ENCODE measurements around the gene LSM14B. TPM values are rescaled to one million over a fixed set of nuclear protein-coding genes. Genes with fewer than 3 reads are reported as not detected.

Gene LSM14B
- total RNA-seq, 1 donor from 2014 or later: 85.8 TPM

DNA sequence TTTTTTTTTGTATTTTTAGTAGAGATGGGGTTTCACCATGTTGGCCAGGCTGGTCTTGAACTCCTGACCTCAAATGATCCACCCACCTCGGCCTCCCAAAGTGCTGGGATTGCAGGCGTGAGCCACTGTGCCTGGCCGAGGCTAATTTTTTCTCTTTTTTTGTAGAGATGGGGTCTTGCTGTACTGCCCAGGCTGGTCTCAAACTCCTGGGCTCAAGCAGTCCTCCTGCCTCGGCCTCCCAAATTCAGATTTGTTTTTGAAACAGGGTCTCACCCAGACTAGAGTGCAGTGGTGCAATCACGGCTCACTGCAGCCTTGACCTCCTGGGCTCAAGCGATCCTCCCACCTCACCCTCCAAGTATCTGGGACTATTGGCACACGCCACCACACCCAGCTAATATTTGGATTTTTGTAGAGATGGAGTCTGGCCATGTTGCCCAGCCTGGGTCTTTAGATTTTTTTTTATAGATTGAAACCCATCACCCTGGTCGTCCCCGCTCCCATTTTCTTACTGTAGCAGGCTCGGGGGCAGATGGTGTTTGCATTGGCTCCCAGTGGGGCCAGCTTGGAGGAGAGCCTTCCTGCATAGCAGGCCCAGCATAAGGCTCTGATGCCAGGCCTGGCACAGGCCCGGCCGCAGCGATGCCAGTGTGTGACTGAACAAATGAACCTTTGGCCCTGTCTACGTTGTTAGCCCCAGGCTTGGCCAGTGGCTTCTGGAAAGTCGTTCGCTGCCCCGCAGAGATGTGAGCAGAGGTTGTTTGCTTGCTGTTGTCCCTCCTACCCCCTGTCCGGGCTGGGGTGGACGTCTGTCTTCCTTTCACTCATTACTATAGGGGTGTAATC is 56.3 kb downstream of the LSM14B start:
- TF ChIP-seq, protein P1, sequence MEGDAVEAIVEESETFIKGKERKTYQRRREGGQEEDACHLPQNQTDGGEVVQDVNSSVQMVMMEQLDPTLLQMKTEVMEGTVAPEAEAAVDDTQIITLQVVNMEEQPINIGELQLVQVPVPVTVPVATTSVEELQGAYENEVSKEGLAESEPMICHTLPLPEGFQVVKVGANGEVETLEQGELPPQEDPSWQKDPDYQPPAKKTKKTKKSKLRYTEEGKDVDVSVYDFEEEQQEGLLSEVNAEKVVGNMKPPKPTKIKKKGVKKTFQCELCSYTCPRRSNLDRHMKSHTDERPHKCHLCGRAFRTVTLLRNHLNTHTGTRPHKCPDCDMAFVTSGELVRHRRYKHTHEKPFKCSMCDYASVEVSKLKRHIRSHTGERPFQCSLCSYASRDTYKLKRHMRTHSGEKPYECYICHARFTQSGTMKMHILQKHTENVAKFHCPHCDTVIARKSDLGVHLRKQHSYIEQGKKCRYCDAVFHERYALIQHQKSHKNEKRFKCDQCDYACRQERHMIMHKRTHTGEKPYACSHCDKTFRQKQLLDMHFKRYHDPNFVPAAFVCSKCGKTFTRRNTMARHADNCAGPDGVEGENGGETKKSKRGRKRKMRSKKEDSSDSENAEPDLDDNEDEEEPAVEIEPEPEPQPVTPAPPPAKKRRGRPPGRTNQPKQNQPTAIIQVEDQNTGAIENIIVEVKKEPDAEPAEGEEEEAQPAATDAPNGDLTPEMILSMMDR (IDR thresholded peaks at IDR 0.05; ENCODE audit: insufficient read depth, low read length, severe bottlenecking): no peak
- peaks cover 11% of the 10 kb centered on the region for H3K36me3 ChIP-seq (ENCODE audit: control insufficient read depth, insufficient read depth, low read length)
- H3K27me3 ChIP-seq (ENCODE audit: control insufficient read depth, insufficient read depth, low read length): no peaks in the 10 kb centered on the region
- no peak overlapping the region for H3K4me3 ChIP-seq (ENCODE audit: low read depth, low read length)
- FAIRE-seq: no peak
- DNase-seq (ENCODE audit: low read depth): no peak

DNA sequence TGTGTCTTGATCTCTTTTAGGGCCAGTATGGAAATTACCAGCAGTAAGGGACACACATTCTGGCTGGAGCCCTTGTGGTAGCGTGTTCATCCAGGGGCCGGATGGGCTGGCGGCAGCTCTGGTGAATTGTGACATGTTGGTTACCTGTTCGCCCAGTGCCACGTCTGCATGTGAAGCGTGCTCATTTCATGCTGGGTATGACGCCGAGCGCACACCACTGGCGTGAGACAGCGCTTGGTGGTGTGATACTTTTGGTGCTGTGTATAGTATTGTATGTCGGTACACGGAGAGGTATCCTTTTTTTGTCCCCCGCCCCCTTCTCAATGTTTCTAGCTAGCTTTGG is 56.9 kb downstream of the LSM14B start:
- FAIRE-seq (no peak), DNase-seq (ENCODE audit: low read depth) (no peak)
- Histone ChIP-seq H3K4me3 (ENCODE audit: low read depth, low read length) (no peak overlapping the region), H3K27me3 (ENCODE audit: control insufficient read depth, insufficient read depth, low read length) (no peaks in the 10 kb centered on the region), H3K36me3 (ENCODE audit: control insufficient read depth, insufficient read depth, low read length) (peaks cover 11% of the 10 kb centered on the region)
- TF ChIP-seq, protein P1 (IDR thresholded peaks at IDR 0.05; ENCODE audit: insufficient read depth, low read length, severe bottlenecking): no peak

DNA sequence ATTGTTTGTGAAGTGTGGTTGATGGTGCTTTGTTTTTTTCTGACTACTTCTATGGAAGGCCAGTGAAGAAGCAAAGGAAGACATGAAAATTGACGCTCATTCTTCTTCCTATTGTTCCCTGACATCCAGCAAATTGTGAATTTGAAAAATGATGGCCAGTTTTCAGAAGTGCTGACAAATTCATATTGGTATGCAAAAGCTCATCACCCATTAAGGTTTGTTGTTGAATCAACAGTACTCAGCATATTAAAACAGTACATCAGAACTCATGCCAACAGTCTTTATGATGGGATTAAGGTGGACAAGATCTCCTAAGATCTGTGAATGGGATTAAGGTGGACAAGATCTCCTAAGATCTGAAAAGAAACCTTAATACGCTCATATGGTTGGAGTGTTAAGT is 59.5 kb downstream of the LSM14B start:
- H3K27me3 ChIP-seq (ENCODE audit: control insufficient read depth, insufficient read depth, low read length): no peaks in the 10 kb centered on the region
- FAIRE-seq (no peak), DNase-seq (ENCODE audit: low read depth) (no peak)
- TF ChIP-seq, protein P1 (IDR thresholded peaks at IDR 0.05; ENCODE audit: insufficient read depth, low read length, severe bottlenecking): no peak
- no peak overlapping the region for H3K4me3 ChIP-seq (ENCODE audit: low read depth, low read length)
- peaks cover 2% of the 10 kb centered on the region for H3K36me3 ChIP-seq (ENCODE audit: control insufficient read depth, insufficient read depth, low read length)

DNA sequence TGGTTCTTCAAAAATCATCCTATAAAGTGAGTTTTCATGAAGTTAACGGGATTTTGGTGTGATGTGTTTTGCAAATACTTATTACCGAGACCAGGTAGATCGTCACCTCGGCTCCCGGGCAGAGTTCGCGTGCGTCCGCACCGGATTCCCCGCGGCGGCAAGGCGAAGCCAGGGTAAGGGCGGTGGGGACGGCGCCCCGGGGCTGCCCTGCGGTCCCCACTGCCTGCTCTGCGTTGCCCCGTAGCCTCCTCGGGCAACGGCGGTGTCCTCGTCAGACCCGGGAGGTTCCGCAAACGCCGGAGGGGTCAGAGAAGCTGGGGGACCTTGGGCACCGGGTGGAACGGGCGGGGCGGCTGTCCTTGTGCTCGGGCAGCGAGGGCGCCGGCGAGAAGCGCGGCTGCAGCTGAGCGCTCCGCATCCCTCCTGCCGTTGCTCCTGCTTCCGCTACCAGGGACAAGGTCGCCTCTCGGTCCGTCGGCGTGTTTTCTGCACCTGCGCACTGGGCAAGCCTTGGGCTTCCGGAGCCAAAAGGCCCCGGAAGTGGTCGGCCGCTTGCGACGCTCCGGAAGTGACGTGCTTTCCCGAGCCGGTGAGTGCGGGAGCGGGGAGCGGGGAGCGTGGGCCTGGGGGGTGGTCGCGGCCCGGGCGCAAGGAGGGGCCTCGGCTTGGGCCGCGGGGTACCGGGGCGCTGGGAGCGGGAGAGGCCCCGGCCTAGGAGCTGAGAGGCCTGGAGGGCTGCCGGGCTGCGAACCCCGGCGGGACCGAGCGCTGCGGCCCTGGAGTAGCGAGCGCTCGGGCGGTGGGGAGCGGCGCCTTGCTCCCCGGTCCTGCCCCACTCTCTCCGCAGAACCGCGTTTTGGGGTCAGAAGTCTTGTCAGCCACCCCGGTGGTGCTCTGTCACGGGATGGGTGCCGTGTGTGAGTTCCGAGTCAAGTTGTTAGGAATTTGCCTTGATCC is 60.5 kb downstream of the LSM14B start, which contains the start of gene MTG2:
TSS of gene MTG2 (plus strand) at position 560 of the 957 bp plus-strand sequence. CDS start 10,393 bp downstream, outside the sequence.
- H3K4me3 ChIP-seq (ENCODE audit: low read depth, low read length): peak within 1 kb of the TSS; percentile 74
- no peaks in the 10 kb centered on the region for H3K36me3 ChIP-seq (ENCODE audit: control insufficient read depth, insufficient read depth, low read length)
- FAIRE-seq (no peak), DNase-seq (ENCODE audit: low read depth) (peak; percentile 91)
- no peaks in the 10 kb centered on the region for H3K27me3 ChIP-seq (ENCODE audit: control insufficient read depth, insufficient read depth, low read length)
- TF ChIP-seq, protein P1 (IDR thresholded peaks at IDR 0.05; ENCODE audit: insufficient read depth, low read length, severe bottlenecking): no peak

DNA sequence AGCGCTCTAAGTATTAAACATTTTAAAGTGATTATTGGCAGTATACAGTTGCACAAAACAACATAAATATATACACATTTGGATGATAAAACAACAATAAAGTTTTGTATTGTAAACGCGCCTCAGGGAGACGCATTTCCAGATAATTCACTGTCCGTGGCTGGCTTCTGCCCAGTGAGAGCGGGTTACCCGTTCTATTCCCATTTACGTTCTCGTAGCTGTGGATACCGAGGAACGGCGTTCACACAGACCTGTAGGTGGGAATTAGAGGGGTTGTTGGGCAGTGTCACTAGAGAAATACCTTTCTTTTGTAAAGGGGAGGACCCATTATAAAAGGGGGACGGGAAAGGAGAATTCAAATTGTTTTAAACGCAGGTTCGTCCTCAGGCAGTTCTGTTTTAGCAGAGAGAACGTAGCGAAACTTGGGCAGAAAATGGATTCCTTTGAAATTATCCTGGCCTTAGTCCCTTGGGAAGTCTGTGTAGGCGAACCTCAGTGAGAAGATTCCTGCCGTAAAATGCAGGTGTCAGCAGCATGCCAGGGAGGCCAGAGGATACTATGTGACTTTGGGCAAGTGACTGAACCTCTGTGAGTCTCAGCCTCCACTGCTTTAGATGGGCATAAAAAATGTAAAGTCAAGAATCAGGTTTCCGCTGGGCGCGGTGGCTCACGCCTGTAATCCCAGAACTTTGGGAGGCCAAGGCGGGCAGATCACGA is 61.3 kb downstream of the LSM14B start:
- peak overlapping the region; percentile 74 for H3K4me3 ChIP-seq (ENCODE audit: low read depth, low read length)
- DNase-seq (ENCODE audit: low read depth) (no peak), FAIRE-seq (no peak)
- H3K36me3 ChIP-seq (ENCODE audit: control insufficient read depth, insufficient read depth, low read length): no peaks in the 10 kb centered on the region
- TF ChIP-seq, protein P1 (IDR thresholded peaks at IDR 0.05; ENCODE audit: insufficient read depth, low read length, severe bottlenecking): no peak
- H3K27me3 ChIP-seq (ENCODE audit: control insufficient read depth, insufficient read depth, low read length): no peaks in the 10 kb centered on the region
